GM19372 (cell line): ENCODE measurements around the gene PTPRN2.

ENCODE experiments used
- ATAC-seq: cut with Tn5 transposase; IDR thresholded peaks from one replicate; pipeline ENCODE4 v1.9.1; 2021; ENCODE audit warnings: mild to moderate bottlenecking, low read depth, moderate library complexity; ENCODE audit not compliant: unreplicated experiment

The PTPRN2 gene

GRCh38 chr7:158449942-158450341, 137.7 kb downstream of the PTPRN2 start:
- ATAC-seq, result no peak

GRCh38 chr7:158449266-158449665, 138.4 kb downstream of the PTPRN2 start:
- no peak for ATAC-seq

- ATAC-seq, result no peak
These were observed 139.1 kb downstream of the PTPRN2 start for GRCh38 chr7:158448430-158449100.

- ATAC-seq, result no peak
These were observed 140.0 kb downstream of the PTPRN2 start for GRCh38 chr7:158447506-158448171.

- ATAC-seq, result no peak
These were observed 140.5 kb downstream of the PTPRN2 start for GRCh38 chr7:158447151-158447505.

GRCh38 chr7:158446706-158447105, 140.9 kb downstream of the PTPRN2 start:
- ATAC-seq, result no peak

- no peak for ATAC-seq
These were observed 141.3 kb downstream of the PTPRN2 start for GRCh38 chr7:158446281-158446680.

- no peak for ATAC-seq
These were observed 142.0 kb downstream of the PTPRN2 start for GRCh38 chr7:158445421-158446175.

GRCh38 chr7:158444501-158445420, 142.9 kb downstream of the PTPRN2 start:
- no peak for ATAC-seq

- ATAC-seq, result no peak
These were observed 143.7 kb downstream of the PTPRN2 start for GRCh38 chr7:158443688-158444483.

GRCh38 chr7:158443014-158443687, 144.5 kb downstream of the PTPRN2 start:
- no peak for ATAC-seq

- ATAC-seq, result no peak
These were observed 145.4 kb downstream of the PTPRN2 start for GRCh38 chr7:158442260-158442659.

- ATAC-seq, result no peak
These were observed 148.6 kb downstream of the PTPRN2 start for GRCh38 chr7:158439035-158439434.

- ATAC-seq, result no peak
These were observed 155.0 kb downstream of the PTPRN2 start for GRCh38 chr7:158432369-158433341.

GRCh38 chr7:158431941-158432347, 155.7 kb downstream of the PTPRN2 start:
- no peak for ATAC-seq

- ATAC-seq, result no peak
These were observed 156.3 kb downstream of the PTPRN2 start for GRCh38 chr7:158431055-158431940.
